ENCODE data around the gene PLEKHA8. TPM values are rescaled to one million over a fixed set of nuclear protein-coding genes. Genes with fewer than 3 reads are reported as not detected.

PLEKHA8 gene
- total RNA-seq, 1 donor from 2014 or later, result 5.7 TPM

DNA sequence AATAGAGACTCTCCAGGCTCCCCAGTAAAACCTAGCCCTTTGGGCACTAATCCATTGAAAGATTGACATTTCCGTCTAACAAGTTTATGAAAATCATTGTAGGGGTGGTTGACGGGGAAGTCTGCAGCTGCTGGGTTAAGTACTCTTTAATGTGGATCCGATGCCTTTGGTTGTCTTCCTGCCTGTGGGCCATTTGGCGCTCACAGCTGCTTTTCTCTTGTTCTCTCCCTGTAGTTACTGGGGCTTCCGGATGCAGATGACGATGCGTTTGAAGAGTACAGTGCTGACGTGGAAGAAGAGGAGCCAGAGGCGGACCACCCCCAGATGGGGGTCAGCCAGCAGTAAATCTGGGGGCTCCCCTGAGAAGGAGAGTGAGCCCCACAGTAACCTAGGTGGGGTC is 129.0 kb downstream of the PLEKHA8 start:
- intact Hi-C loops (cut with DNase I), result no loop called here
- DNase-seq (ENCODE audit: low spot score), result no peak

DNA sequence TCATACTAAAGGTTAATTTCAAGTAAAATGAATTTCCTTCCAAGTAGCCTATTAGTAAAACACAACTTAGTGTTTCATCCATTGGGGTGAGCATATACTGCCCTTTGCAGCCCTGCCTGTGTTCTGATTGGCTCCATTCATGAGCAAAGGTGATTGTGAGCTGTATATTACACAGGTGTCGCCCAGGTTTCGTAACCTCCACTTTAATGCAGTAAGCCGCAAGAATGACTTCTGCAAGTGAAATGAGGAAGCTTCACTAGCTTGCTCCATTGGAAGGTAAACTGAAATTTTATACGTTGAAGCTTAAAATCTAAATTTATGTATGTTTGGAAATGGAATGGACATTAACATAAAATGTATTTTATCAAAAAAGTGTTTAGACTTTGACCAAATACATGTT is 131.0 kb downstream of the PLEKHA8 start:
- intact Hi-C loops (cut with DNase I), result no loop called here
- DNase-seq (ENCODE audit: low spot score), result no peak

DNA sequence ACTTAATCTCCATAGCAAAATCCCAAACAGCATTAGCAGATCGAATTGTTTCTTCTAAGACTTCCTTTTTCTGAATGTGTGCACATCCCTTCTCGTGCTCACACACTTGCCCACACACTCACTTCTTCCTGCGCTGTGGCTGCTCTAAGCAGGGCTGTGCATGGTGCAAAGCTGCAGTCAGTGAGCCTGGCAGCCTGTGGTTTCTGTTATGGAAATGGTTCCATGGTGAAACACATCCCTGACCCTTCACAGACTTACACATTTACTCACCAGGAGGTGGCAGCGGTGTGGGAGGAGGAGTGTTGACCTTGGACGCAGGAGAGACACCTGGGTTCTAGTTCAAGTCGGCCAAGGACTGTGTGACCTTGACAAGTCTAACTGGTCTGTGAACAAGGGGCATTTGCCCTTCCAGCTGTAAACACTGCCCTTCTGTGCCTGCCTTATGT is 131.5 kb downstream of the PLEKHA8 start:
- intact Hi-C loops (cut with DNase I), result loop anchor here (5.0 to 10.0 kb wide), 2 partner anchors 118 to 255 kb away; no protein-coding TSS in a partner anchor
- no peak for DNase-seq (ENCODE audit: low spot score)

DNA sequence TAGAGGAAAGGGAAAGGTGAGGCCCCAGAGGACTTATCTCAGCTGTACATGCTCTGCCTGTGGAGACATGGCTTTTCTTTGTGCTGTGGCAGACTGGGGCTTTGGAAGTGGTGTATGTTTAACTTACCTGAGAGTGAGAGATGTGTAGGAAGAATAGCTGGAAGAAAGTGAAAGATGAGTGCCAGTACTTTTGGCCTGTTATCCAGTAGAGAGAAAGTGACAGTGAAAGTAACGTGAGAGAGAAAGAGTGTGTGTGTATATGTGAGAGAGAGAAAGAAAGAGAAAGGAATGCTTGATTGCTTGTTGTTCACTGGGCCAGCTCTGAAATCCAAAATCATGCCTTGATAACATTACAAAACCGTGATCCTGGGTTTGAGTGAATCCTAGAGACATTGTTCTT is 132.1 kb downstream of the PLEKHA8 start:
- DNase-seq (ENCODE audit: low spot score), result no peak
- intact Hi-C loops (cut with DNase I), result loop anchor here (5.0 to 10.0 kb wide), 2 partner anchors 117 to 254 kb away; no protein-coding TSS in a partner anchor

DNA sequence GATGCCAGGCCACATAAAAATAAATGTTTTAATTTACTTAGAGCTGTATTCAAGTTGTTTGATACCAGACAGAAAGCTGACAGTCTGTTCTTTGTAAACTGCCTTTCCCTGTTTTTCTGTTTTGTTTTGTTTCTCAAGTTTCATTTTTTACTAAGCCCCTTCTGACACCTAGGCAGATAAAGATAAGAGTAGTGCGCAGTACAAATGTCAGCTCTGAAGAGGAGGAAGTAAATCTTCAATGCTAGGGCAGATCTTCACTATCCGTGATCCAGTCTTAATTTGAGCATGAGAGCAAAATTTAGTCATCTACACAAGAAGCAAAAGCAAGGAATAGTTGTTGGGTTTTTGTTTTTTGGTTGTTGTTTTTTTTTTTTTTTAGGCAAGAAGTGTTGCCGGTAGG is 133.9 kb downstream of the PLEKHA8 start:
- no peak for DNase-seq (ENCODE audit: low spot score)
- intact Hi-C loops (cut with DNase I), result loop anchor here (5.0 to 10.0 kb wide), 2 partner anchors 115 to 253 kb away; no protein-coding TSS in a partner anchor

DNA sequence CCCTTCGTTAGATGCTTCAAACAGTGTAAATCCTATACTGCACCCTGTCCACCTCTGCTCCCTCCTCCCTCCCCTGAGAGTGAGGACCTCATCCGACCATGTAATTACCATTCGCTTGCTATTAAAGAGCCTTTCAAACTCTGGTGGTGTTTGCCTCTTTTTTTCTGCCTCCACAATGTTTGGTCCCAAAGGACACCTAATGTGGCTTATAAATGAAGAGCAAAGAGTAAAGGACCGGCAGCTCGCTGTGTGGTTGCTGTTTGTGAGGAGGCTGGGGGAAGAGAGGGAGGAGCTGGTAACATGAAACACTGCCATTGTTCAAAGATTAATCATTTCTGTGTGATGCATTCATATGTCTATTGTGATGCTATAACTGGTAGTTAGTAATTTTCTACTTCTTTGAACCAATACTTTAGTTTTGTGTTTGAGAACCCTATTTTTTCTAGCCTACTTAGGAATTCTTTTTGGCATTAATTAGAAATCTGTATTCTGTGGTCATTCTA is 134.5 kb downstream of the PLEKHA8 start:
- intact Hi-C loops (cut with DNase I), result loop anchor here (5.0 to 10.0 kb wide), 2 partner anchors 115 to 252 kb away; no protein-coding TSS in a partner anchor
- DNase-seq (ENCODE audit: low spot score), result no peak

DNA sequence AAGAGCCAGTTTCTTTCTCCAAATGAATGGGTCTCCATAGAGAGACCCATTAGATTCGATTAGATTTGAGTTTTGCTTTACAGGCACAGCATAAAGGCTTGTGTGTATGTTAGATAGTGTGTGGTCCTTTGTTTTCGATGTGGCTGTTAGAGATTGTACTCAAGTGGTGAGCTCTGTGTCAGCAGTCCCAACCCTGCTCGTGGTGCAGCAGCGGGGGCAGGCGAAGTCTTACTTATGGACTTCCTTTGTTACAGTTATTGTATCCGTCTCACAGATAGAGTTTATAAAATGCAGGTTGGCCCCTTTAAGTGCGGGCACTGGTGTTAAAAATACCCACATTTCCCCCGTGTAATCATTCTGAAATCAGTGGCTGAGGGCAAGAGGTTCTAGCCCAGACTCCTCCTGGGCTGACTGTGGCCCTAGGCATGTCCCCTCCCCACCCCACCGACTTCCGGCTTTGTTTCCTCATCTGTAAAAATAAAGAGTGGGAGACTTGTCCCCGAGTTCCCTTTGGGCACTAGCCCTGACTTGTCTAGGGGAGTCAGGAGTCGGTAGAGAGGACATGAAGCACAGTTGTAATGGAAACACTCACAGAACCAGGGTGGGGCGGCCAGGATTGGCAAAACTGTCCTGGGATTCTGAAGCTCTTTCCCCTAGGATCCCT is 135.2 kb downstream of the PLEKHA8 start:
- DNase-seq (ENCODE audit: low spot score), result no peak
- intact Hi-C loops (cut with DNase I), result loop anchor here (5.0 to 10.0 kb wide), 2 partner anchors 114 to 251 kb away; no protein-coding TSS in a partner anchor

DNA sequence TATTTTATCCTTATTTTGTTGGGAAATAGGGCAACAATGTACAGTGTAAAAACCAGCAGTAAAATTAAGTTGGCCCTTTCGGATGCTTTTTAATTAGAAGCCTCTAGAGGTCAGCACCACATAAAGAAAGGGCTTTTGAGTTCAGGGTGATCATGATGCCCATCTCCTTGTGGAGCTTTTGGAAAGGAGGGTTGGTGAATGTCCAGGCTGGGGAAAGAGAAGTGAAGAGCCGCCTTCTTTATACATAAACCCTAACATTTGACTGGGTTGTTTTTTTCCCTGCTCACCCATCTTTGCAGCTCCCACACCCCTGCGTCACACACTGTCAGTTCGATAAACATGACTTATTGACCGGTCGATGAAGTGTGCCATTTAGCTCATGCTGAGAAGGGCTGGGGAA is 136.4 kb downstream of the PLEKHA8 start:
- DNase-seq (ENCODE audit: low spot score), result no peak
- intact Hi-C loops (cut with DNase I), result loop anchor here (2.0 to 10.0 kb wide), 3 partner anchors 113 to 400 kb away; no protein-coding TSS in a partner anchor

DNA sequence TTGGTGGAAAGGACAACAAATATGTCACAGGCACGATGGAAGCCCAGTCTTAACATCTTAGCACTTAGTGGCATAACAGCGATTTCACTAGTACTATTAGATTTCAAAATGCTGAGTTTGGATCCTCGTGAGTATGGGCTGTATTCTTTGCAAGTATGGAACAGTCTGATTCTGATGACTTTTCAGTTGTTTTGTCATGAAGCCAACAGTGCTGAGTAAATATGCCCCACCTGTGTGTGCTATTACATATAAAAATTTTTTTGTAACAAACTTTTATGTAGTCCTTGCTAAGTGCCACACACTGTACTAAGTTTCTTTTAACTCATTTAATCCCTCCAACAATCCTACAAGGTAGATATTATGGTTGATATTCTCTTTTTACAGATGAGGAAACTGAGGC is 137.4 kb downstream of the PLEKHA8 start:
- intact Hi-C loops (cut with DNase I), result loop anchor here (2.0 to 10.0 kb wide), 2 partner anchors 249 to 399 kb away; no protein-coding TSS in a partner anchor
- no peak for DNase-seq (ENCODE audit: low spot score)

DNA sequence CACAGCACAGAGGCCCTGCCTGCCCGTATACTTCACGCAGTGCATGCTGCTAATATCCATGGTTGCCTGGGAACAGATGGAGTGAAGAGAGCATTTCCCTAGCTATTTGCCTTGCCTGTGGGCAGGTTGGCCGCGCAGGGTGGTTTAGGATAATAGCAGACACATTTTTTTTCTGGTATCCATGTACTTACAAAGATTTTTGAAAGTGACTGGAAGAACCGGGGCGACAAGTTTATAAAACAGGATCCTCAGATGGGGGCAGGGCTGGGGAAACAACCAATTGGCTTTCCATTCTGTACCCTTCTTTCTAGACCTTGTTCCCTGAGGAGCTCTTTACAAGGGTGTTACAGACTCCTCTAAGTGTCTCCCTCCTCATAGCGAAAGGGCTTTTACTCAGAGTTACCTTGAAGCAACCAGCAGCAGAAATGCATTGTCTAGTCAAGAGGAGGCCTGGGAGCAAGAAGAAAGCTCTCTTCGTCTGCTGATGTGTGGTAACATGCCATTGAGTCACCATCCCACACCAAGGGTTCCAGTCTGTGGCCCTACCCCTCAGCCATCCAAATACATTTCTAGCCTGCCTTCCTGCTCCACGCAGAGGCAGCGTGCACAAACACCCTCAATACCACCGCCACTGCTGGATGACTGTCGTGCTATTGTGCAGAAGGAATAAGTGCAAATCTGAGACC is 138.1 kb downstream of the PLEKHA8 start:
- DNase-seq (ENCODE audit: low spot score), result no peak

DNA sequence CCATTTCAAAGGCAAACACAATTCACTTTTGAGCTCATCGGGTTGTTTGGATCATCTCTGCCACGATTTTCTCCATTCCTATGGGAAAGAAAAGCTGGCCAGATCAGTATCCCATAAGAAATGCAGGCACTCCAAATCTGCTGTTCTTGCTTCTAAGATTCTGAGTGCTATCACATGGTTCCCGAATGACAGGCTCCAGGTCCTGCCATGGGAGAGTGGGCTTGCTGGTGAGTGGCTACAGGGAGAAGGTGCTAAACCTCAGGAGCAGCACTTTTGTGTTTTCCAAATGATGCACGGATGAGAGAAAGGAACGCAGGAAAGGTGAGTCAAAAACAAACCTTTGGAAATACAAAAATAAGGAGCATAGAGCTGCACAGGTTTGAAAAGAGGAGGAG is 138.6 kb downstream of the PLEKHA8 start:
- DNase-seq (ENCODE audit: low spot score), result no peak
- intact Hi-C loops (cut with DNase I), result loop anchor here (10.0 kb wide), 1 partner anchor 248 kb away; no protein-coding TSS in a partner anchor

More for the DNA sequence above, 138.1 kb downstream of the PLEKHA8 start:
- intact Hi-C loops (cut with DNase I), result loop anchor here (10.0 kb wide), 1 partner anchor 249 kb away; no protein-coding TSS in a partner anchor

DNA sequence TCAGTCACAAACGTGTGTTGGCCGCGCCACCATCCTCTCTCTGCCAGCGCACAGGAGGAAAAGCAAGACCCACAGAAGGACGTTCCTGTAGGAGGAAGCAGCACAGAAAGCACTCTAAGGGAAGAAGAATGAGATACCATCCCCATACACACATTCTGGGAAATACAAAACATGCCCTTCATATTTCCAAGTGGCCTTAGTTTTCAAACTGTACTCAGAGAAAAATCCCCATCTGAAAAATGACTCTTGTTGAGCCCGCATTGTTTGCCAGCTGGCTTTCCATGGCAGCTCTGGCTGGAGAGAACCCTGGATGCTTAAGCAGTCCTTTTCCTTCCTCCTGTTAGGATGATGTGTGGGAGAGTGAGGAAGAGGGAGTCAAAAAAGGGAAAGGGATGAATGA is 139.7 kb downstream of the PLEKHA8 start:
- intact Hi-C loops (cut with DNase I), result loop anchor here (10.0 kb wide), 1 partner anchor 247 kb away; no protein-coding TSS in a partner anchor
- no peak for DNase-seq (ENCODE audit: low spot score)

DNA sequence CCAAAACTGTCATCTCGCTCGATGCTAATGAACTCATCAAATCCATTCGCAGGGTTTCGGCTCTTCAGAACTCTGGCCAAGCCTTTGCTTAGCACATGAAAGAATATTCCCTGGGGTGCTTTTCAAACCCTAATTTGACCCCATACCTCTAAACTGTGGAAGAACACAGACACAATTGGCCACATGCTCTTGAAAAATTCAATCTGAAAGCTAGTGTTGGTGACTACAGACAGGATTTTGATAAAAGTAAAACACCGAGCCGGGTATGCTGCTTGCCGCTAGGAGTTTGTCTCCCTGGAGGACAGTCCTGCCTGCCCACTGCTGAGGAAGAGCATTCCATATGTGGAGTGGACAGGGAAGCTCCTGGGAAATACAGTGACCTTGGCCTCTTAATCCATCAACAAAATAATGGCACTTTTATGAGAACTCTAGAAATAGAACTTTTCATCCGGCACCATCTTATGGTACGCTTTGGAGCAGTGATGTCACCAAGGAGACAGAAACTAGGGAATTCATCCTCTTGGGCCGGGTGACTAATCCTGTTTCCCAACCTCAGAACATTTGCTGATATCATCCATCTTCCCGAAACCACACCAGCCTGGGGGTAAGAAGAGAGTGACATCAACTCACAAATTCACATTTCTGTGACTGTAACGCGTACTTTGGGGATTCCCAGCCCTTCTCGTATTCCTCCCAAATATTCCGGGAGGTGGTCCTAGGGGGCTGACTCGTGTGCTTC is 140.8 kb downstream of the PLEKHA8 start:
- intact Hi-C loops (cut with DNase I), result loop anchor here (10.0 kb wide), 1 partner anchor 246 kb away; no protein-coding TSS in a partner anchor
- DNase-seq (ENCODE audit: low spot score), result no peak

DNA sequence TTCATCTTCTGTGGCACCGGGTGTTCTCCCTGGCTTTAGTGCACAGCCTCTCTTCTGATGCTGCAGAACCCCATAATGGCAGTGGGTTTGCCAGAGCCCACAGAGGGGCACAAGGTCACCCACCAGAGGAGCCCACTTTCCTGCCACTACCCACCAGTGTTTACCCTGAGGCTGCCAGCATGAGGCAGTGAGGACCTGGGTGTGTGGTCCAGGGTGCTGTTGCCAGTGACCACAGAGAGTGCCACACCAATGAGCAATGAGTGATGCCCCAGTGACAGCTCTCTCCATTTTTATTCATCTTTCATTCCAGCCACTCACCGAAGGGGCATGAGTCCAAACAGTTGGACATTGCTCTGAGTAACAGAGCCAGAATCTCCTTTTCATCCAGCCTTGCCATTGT is 141.4 kb downstream of the PLEKHA8 start:
- intact Hi-C loops (cut with DNase I), result loop anchor here (10.0 kb wide), 1 partner anchor 245 kb away; no protein-coding TSS in a partner anchor
- DNase-seq (ENCODE audit: low spot score), result no peak

DNA sequence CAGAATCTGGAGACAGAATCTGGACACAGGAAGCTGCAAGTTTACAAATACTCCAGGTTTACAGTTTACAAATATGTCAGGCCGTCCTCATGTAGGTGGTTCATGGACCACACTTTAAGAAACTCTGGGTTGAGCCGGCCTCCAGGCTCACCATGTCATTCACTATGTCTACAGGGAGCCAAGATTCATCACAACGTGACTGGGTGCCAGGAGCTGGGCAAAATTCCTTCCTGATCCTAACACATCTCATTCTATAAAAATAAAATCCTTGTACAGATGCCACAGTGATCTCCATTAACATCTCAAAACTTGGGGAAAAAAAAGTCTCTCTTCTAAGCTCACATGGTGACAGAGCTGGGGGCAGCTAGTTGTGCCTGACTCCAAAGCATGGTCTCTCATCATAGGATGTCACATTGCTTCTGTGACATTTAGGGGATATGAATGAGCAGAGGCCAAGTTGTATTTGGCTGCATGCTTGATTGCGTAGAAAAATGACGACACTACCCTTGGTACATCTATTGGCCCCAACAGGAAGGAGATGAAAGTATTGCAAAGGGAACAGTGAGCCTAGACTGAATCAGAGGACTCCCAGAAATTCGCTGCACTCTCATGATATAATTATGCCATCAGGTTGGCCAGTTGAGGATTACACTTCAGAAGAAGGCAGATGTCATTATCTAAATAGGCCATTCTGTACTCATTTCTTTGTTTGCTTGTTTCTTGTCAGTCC is 142.4 kb downstream of the PLEKHA8 start:
- no peak for DNase-seq (ENCODE audit: low spot score)
- intact Hi-C loops (cut with DNase I), result loop anchor here (5.0 kb wide), 1 partner anchor 82 kb away; no protein-coding TSS in a partner anchor

DNA sequence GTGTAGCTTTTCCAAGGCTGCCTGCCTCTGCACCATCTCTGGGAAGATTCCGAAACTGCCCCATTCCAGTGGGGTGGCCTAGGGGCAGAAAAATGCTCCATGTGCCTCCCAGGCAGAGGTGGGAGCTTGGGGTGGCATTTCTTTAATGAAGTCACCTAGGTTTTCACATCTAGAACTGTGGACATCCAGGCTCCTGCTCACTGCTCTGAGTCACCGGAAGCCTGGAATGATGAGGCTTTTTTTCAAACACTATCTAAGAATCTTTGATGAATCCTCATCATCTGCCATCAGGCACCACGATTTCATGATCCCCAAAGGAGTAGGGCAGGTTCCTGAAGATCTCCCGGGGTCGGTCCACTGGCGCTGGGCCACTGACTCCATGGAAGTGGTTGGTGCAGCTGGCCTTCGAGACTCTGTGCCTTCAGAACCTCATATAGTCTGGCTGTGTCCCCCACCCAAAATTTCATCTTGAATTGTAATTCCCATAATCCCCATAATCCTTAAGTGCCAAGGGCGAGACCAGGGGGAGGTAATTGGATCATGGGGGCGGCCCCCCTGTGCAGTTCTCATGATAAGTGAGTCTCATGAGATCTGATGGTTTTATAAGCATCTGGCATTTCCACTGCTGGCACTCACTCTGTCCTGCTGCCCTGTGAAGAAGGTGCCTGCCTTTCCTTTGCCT is 143.7 kb downstream of the PLEKHA8 start:
- intact Hi-C loops (cut with DNase I), result loop anchor here (5.0 kb wide), 1 partner anchor 80 kb away; no protein-coding TSS in a partner anchor
- DNase-seq (ENCODE audit: low spot score), result no peak

DNA sequence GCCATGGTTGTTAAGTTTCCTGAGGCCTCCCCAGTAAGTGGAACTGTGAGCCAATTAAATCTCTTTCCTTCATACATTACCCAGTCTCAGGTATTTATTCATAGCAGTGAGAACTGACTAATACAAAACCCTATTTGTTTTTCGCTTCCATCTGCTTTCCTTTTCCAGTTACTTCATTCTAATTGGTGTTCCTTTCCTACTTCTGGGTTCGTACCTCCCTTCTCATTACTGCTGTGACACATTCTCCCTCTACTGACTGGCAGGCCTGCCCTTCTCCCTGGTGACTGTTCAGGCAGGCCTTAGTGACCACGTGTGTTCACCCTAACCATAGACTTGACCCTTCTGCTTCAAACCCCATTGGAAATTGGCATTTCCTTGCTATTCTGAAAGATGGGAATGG is 144.2 kb downstream of the PLEKHA8 start:
- intact Hi-C loops (cut with DNase I), result loop anchor here (5.0 kb wide), 1 partner anchor 80 kb away; no protein-coding TSS in a partner anchor
- DNase-seq (ENCODE audit: low spot score), result no peak

Measured in cardiac septum (tissue), 1 donor.